Spleen (tissue), 11 donors: ENCODE results near the gene PRKG1. TPM values are rescaled to one million over a fixed set of nuclear protein-coding genes. Genes with fewer than 3 reads are reported as not detected.

ENCODE experiments used
- DNase-seq: peaks from one replicate; pipeline ENCODE4 v3.0.0-alpha.2; 2020
- H3K27ac ChIP-seq, 8 donors: fragments of 200-600 bp; sonication (generic) in 7 of 8; 1 replicate in 4 of 8; 2 replicates in 4 of 8; pipeline versions ENCODE4 v1.5.0 to v1.8.0; 2016 to 2021; ENCODE audit warnings: inconsistent platforms in 4 of 8, mild to moderate bottlenecking in 4 of 8, moderate library complexity in 1 of 8
- H3K27me3 ChIP-seq, 7 donors: fragments of 200-600 bp; sonication (generic) in 6 of 7; replicated peaks in 1 of 7; 1 replicate in 4 of 7; 2 replicates in 3 of 7; pipeline versions ENCODE4 v1.5.0 to v1.8.0; 2016 to 2021; ENCODE audit warnings: inconsistent platforms in 3 of 7, mild to moderate bottlenecking in 1 of 7
- H3K36me3 ChIP-seq, 6 donors: fragments of 200-600 bp; sonication (generic) in 5 of 6; 1 replicate in 4 of 6; 2 replicates in 2 of 6; pipeline versions ENCODE4 v1.5.0 to v1.8.0; 2016 to 2021; ENCODE audit warnings: inconsistent platforms in 2 of 6
- H3K4me1 ChIP-seq, 6 donors: fragments of 200-600 bp; sonication (generic) in 5 of 6; 1 replicate in 3 of 6; 2 replicates in 3 of 6; pipeline versions ENCODE4 v1.5.0 to v1.8.0; 2016 to 2021; ENCODE audit warnings: inconsistent platforms in 3 of 6
- H3K4me3 ChIP-seq, 8 donors: fragments of 200-600 bp; sonication (generic) in 7 of 8; 1 replicate in 4 of 8; 2 replicates in 4 of 8; pipeline versions ENCODE4 v1.5.0 to v1.8.0; 2016 to 2021; ENCODE audit warnings: inconsistent platforms in 4 of 8, mild to moderate bottlenecking in 4 of 8, moderate library complexity in 2 of 8
- H3K9me3 ChIP-seq, 8 donors: fragments of 200-600 bp; sonication (generic) in 7 of 8; 1 replicate in 4 of 8; 2 replicates in 4 of 8; pipeline versions ENCODE4 v1.5.0 to v1.8.0; 2016 to 2021; ENCODE audit warnings: inconsistent platforms in 4 of 8
- CTCF ChIP-seq, 11 experiments: fragments of 200-600 bp in 7 of 11; fragments of 450-650 bp in 4 of 11; sonication (generic) in 4 of 11; IDR thresholded peaks in 8 of 11; conservative IDR thresholded peaks in 3 of 11; 1 replicate in 7 of 11; 2 replicates in 4 of 11; pipeline versions ENCODE4 v1.4.0 to v1.8.0; 2016 to 2021; ENCODE audit warnings: antibody characterized with exemption in 11 of 11, inconsistent platforms in 4 of 11, mild to moderate bottlenecking in 1 of 11
- POLR2A ChIP-seq, 3 donors: fragments of 450-650 bp; IDR thresholded peaks; one replicate each; pipeline ENCODE4 v1.5.1; 2017; ENCODE audit warnings: antibody characterized with exemption in 3 of 3, mild to moderate bottlenecking in 1 of 3
- POLR2AphosphoS5 ChIP-seq, 3 donors: sonication (generic); formaldehyde crosslinking; IDR thresholded peaks; one replicate each; pipeline ENCODE4 v1.5.1; 2017; ENCODE audit warnings: antibody characterized with exemption in 3 of 3
- WGBS, 5 donors: extraction: QIAGEN DNeasy Blood & Tissue Kit in 3 of 5; methylation state at CpG; one replicate each; pipeline versions ENCODE4 v1.1.5 to v1.1.7; 2013 to 2018; 5-methylcytosine and 5-hydroxymethylcytosine counted together
- intact Hi-C: fragments of 100-400 bp; cut with DNase I; formaldehyde crosslinking; loops from one replicate; pipeline ENCODE4 v1.15.0; 2023; ENCODE audit warnings: low total_unique reads
- polyA plus RNA-seq, 3 donors: library from polyadenylated mRNA; stranded (reverse); fragments of 200-250 nt; gene quantifications; one replicate each; pipeline ENCODE4 v1.2.1, GENCODE V29; 2013
- total RNA-seq, 7 donors: library from RNA; depleted of rRNA in 3 of 7; stranded (reverse); fragments of >200 nt in 3 of 7; fragmentation: NEBNext Ultra II Directional in 4 of 7; extraction: Animal tissue kit (Norgen Biotek cat#: 25700) in 4 of 7; gene quantifications; one replicate each; pipeline versions ENCODE4 v1.1.0 to v1.2.1, GENCODE V29; 2016 to 2021
- donor health status: healthy with polysubstance abuse.
- donor health status: DM: no; HTN: no; CAD: no; lungs with moderate emphysema.
- donor health status: DM: no; HTN: no; CAD: no.
- donor health status: Bipolar disorder and iron deficiency.
- donor health status: healthy.
- donor health status: DM: no; HTN: no; CAD: no.
- donor health status: DM: yes; HTN: yes; CAD: no.

The PRKG1 gene
- total and polyA plus RNA-seq, 10 donors = 0.65 to 10.5 (median 7.2) TPM

GRCh38 chr10:51108406-51108805 lies 34.1 kb downstream of the PRKG1 start:
- H3K27ac ChIP-seq = no peak overlapping the region
- no peak overlapping the region for H3K4me3 ChIP-seq
- TF ChIP-seq POLR2A (IDR thresholded peaks at IDR 0.05) = no peak
- TF ChIP-seq POLR2AphosphoS5 (IDR thresholded peaks at IDR 0.05) = no peak
- no peak for TF ChIP-seq CTCF (IDR thresholded peaks at IDR 0.05 in 8 of 11, conservative IDR thresholded peaks at IDR 0.05 in 3 of 11)
- 75 to 93% (median 89%) methylated on average over 1 of the region's 1 CpG for WGBS, 5 donors
- H3K9me3 ChIP-seq = no peaks in the 10 kb centered on the region
- no peaks in the 10 kb centered on the region for H3K36me3 ChIP-seq
- no peak for DNase-seq
- H3K27me3 ChIP-seq = no peaks in the 10 kb centered on the region
- H3K4me1 ChIP-seq = no peaks in the 10 kb centered on the region
- intact Hi-C loops = no loop called here

GRCh38 chr10:51109801-51110533 lies 35.7 kb downstream of the PRKG1 start:
- Histone ChIP-seq H3K27ac (no peak overlapping the region), H3K9me3 (no peaks in the 10 kb centered on the region), H3K27me3 (no peaks in the 10 kb centered on the region), H3K4me3 (no peak overlapping the region), H3K36me3 (no peaks in the 10 kb centered on the region), H3K4me1 (no peaks in the 10 kb centered on the region)
- WGBS, 5 donors = 64 to 90% (median 77%) methylated on average over 4 of the region's 4 CpGs
- no peak for DNase-seq
- TF ChIP-seq POLR2A (IDR thresholded peaks at IDR 0.05) = no peak
- TF ChIP-seq POLR2AphosphoS5 (IDR thresholded peaks at IDR 0.05) = no peak
- TF ChIP-seq CTCF (IDR thresholded peaks at IDR 0.05 in 8 of 11, conservative IDR thresholded peaks at IDR 0.05 in 3 of 11) = no peak
- intact Hi-C loops = no loop called here

DNA sequence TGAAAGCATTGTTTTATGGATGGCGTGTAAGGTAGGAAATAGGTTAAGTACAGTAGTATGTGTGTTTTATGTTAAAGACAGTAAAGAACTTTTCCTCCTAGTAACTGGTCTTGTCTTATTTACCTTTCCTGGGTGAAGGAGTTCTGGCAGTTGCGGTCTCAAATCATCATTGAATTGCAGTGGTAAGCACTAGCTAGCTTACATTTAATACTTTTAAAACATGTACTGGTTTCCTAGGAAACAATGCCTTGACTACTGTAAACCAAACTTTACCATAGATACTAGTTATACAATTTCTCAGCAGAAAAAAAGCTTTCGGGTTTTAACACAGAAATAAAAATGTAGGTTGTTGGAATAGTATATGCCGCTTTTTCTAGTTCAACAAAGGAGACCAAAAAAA lies 37.7 kb downstream of the PRKG1 start:
- Histone ChIP-seq H3K4me3 (no peak overlapping the region), H3K36me3 (no peaks in the 10 kb centered on the region), H3K9me3 (no peaks in the 10 kb centered on the region), H3K27me3 (no peaks in the 10 kb centered on the region), H3K27ac (no peak overlapping the region), H3K4me1 (no peaks in the 10 kb centered on the region)
- 90 to 95% (median 93%) methylated on average over 4 of the region's 4 CpGs for WGBS, 5 donors
- TF ChIP-seq CTCF (IDR thresholded peaks at IDR 0.05 in 8 of 11, conservative IDR thresholded peaks at IDR 0.05 in 3 of 11) (no peak), POLR2AphosphoS5 (IDR thresholded peaks at IDR 0.05) (no peak), POLR2A (IDR thresholded peaks at IDR 0.05) (no peak)
- DNase-seq = no peak
- intact Hi-C loops = no loop called here

- intact Hi-C loops = no loop called here
- no peak for DNase-seq
- TF ChIP-seq POLR2AphosphoS5 (IDR thresholded peaks at IDR 0.05) (no peak), POLR2A (IDR thresholded peaks at IDR 0.05) (no peak), CTCF (IDR thresholded peaks at IDR 0.05 in 8 of 11, conservative IDR thresholded peaks at IDR 0.05 in 3 of 11) (no peak)
- WGBS, 5 donors = 86 to 100% (median 93%) methylated on average over 1 of the region's 1 CpG
- Histone ChIP-seq H3K4me1 (no peaks in the 10 kb centered on the region), H3K27me3 (no peaks in the 10 kb centered on the region), H3K9me3 (no peaks in the 10 kb centered on the region), H3K4me3 (no peak overlapping the region), H3K27ac (no peak overlapping the region), H3K36me3 (no peaks in the 10 kb centered on the region)
These were observed 38.7 kb downstream of the PRKG1 start for GRCh38 chr10:51113007-51113406.
